ENCODE results near the gene NCK1.
"Not testable (repeated sequence)": the region's sequence is repeated elsewhere in the genome, so short reads cannot be mapped to it uniquely, and the experiment has no call there.

NCK1 gene

DNA sequence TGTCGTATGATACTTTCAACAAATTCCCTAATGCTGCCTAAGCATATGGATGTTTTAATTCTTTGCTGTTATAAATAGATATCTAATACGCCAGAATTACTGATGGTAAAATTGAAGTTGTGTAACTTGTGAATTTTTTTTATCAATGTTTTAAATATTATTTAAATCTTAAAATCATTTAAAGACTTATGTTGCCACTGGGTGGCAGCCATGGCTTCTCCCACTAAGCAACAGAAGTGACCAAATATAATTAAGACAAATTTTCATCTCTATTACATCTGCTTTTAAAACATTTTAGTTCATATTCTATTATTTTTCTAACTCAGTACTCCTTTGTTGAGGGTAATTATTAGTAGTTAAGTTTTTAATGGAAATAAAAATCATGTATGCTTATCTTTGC, 87.7 kb downstream of the NCK1 start:
- no peak for DNase-seq

DNA sequence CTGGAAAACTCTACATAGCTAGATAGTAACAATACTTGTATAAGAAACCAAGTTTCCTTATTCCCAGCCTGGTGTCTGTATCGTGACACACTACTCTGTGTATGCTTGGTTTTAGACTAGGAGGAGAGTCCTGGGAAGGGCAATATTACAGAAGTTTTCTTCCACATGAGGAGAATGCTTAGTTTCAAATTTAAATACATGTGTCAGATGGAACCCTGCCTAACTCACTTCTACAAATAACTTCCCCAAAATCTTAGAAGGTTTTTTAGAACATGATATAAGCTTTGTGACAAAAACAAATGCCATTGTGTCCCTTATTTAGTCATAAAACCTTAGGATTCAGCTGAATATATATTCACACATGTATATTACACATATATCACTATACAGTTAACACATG, 88.6 kb downstream of the NCK1 start:
- no peak for DNase-seq

DNA sequence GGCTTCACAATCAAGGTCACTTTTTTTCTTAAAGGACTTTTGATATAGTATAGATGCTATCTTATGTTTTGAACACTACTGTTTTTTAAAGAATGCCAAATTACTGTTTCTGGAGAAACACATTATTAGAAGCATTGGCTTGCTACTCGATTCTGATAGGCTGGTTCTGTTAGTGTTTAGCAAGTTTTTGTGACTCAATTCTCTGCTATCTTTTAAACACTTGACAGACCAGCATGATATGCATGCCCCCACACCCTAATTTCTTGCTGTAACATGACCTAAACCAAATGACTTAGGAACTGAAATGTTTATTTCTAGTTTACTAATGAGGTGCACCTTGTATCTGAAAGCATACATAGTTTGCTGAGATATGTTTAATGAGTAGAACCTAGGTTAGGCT, 90.3 kb downstream of the NCK1 start:
- DNase-seq, result no peak

DNA sequence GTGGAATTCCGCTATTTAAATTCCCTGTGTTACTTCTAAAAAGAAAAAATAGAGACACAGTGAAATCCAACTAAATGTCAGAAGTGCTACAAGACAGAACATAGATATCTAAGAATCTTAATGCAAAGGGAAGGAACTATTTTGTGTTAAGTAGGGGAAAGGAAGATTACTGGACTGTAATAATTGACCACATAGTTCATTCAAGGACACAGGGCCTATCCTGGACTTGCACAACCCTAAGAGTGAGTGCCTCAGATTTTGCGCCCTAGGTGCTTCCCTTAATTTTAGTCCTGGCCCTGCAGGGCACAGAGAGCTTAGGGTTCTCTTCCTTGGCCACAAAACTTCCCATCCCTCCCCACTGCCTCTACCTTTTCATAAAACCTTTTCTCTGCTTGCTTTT, 92.2 kb downstream of the NCK1 start:
- no peak for DNase-seq

DNA sequence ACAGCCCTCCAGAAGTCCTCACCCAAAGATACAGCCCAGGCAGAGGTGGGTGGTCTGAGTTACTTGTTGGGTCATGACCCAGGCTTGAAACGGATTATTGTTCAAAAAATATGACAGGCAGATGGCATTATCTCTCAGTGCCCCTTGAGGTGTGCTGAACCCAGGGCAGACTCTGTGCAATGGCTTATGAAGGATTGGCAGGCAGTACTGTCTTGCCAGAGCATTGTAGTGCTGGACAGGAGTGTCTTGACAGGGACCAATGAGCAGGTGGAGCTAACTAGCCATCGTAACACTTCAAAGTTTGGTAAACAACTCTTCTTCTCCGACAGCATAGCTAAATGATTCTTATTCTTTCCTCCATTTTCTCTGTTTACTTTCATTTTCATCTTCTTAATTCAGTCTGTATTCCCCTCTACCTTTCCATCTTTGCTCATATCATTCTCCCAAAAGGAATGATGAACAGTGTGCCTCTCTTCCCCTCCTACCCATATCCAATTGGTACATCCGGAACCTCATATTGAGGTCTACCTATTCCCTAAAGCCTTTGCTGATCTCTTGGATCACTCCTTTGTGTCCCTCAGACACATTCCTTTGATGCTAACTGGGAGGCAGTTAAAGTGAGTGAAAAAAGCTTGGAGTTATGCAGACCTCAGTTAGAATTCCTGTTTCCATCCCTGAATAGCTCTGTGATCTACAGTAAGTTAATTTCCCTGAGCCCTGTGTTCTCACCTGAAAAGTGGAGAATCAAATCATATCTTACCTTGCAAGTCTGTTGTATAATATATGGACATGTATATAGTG, 93.2 kb downstream of the NCK1 start:
- no peak for DNase-seq

DNA sequence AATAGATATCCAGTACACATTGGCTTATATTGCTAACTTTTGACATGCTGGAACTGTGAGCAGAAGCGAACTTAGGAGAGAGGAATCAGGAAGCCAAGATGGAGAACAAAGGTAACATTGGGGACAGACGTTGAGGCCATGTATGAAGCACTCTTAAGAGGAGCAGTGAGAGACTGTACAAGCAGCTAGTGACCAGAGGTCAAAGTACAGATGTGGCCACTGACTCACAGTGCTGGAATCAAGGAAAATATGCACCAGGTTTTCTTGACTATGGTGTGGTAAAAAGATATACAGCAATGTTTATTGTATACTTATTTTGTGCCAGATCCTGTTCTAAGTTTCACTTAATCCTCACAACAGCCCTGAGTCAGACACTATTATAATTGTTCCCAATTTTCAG, 93.8 kb downstream of the NCK1 start:
- no peak for DNase-seq

DNA sequence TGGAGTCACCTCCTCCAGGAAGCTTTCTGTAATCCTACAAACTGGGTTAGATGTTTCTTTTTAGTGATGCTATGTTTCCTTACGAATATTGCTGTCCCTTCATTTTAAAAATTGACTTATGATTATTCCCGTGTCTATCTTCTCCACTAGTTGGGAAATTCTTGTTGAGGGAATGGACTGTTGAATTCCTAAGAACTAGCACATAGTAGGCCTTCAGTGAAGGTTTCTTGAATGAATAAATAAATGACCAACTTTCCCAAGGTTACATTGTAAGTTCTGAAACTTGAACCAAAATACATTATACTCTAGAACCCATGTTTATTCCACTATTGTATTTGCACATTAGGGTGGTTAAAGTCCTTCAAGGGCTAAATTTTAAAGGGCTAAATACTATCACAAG, 95.0 kb downstream of the NCK1 start:
- DNase-seq, result no peak

DNA sequence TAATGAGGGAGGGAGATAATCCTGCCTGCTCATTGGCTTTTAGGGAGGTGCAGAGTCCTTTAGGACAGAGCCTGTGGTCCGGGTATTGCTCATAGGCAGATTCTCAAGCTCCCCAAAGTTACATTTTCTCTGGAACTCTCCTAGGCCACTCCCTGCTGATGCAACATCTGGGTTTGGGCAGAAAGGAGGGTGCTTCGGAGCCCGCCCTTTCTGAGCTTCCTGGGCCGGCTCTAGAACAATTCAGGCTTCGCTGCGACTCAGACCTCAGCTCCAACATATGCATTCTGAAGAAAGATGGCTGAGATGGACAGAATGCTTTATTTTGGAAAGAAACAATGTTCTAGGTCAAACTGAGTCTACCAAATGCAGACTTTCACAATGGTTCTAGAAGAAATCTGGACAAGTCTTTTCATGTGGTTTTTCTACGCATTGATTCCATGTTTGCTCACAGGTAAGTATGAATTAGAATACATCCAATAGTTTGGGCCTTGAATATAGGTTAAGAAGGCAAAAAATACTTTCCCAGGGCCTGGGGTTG, 95.8 kb downstream of the NCK1 start, which contains the start of gene IL20RB:
IL20RB (plus strand) TSS at position 233 of the 538 bp plus-strand sequence; CDS start at position 364, 131 bp downstream.
- DNase-seq, result no peak

DNA sequence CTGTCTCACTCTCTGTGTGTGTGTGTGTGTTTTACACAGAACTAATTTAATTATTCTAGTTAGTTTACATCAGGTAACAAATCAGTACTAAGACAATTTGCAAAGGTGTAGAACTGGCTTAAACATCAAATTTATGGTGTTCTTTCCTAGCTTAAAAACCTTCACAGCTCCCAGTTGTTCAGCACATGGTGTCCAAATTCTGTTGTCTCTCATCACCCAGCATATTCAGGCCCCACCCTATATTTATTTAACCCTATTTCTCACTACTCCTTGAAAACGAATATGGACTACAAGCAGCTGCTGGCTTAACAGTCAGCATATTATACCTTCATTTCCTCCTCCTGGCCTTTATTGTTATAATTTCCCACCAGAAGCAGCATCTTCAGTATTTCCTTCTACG, 96.9 kb downstream of the NCK1 start:
- DNase-seq, result no peak

DNA sequence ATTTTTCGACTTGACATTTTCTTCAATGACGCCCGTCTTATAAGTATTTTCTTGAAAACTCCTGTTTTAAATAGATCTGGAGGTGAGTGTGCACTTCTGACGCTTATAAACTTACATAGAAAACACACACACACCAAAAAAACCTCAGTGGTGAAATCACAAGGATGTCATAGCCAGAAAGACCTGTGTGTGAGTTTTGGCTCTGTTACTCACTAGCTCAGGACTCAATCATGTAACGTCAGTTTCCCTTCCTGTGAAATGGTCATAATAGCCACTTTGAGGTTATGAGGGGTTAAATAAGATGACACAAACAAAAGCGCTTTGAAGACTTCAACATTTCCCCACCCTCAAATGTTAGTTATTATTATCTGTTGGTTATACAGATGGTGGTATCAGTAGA, 97.6 kb downstream of the NCK1 start:
- no peak for DNase-seq

DNA sequence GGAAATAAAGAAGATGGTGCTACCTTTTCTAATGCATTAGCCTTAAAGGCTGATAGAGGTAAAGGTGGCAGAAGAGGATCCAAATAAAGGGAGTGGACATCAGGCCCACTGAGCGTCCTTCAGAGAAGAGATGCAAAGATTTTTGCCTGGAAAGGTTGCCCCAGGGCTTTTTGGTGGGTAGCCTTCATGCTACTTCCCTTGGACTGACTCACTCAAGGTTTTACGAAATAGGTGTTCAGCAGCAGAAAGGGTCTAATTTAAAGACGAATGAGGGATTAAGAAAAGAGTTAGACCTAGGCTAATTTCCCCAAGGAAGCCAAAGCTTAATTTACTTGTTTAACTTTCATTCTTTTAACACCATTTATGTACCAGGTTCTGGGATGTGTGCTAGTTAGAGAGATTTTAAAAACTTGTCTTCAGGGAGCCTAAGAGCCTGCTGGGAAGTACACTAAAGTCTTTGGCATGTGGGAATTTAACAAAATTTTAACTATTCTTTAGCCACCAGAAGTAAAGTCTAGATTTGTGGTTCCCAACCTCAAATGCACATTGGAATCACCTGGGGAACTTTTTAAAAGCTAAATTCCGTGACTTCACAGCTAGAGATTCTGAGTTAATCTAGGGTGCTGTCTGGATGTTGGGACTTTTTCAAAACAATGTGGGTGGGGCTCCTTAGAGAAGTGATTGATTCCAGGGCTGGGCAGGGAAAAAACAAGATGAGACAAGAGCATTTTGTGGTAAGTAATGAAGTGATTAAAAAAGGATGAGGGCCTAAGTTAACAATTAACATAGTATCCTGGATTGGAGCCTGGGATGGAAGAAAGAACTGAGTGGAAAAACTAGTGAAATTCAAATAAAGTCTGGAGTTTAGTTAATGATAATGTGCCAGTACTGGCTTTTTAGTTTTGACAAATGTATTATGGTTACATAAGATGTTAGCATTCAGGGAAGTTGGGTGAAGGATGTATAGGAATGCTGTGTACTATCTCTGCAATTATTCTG, 99.1 kb downstream of the NCK1 start:
- DNase-seq, result no peak

DNA sequence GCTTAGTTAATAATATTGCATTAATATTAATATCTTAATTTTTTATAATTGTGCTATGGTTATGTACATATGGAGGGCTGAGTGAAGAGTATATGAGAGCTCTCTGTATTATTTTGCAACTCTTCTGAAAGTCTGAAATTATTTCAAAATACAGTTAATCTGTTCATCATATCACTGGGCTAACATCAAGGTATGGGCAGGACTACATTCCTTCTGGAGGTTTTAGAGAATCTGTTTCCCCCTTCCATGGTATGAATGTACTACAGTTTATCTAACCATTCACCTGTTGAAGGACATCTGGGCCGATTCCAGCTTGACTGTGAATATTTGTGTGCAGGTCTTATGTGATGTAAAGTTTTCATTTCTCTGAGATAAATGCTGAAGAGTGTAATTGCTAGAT, 100.9 kb downstream of the NCK1 start:
- no peak for DNase-seq

DNA sequence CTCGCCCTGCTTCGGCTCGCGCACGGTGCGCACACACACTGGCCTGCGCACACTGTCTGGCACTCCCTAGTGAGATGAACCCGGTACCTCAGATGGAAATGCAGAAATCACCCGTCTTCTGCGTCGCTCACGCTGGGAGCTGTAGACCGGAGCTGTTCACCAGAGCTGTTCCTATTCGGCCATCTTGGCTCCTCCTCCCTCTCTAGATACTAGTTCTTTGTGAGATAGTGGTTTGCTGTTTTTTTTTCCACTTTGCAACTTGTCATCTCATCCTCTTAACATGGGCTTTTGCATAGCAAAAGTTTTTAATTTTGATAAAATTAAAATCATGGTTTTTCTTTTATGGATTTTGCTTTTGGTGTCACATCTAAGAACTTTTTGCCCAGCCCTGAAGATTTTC, 107.5 kb downstream of the NCK1 start:
- not testable (repeated sequence) for DNase-seq

DNA sequence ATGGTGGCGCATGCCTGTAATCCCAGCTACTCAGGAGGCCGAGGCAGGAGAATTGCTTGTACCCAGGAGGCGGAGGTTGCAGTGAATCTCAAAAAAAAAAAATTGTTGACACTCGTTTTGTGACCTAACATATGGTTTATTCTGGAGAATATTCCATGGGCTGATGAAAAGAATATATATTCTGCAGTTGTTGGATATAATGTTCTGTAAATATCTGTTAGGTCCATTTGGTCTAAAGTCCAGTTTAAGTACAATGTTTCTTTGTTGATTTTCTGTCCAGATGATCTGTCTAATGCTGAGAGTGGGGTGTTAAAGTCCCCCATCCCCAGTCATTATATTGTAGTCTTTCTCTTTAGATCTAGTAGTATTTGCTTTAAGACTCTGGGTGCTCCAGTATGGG, 111.3 kb downstream of the NCK1 start:
- no peak for DNase-seq

DNA sequence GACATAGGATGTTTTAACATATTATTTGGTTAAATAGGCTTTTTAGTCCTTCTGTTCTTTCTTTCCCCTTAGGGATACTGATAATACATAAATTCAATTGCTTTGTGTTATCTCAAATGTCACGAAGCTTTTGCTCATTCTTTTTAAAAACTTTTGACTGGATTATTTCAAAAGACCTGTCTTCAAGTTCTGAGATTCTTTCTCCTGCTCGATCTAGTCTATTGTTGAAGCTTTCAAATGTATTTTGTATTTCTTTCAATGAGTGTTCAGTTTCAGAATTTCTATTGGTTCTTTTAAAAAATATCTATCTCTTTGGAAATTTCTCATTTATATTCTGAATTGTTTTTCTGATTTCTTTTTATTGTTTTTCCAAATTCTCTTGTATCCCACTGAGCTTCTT, 112.7 kb downstream of the NCK1 start:
- DNase-seq, result no peak

DNA sequence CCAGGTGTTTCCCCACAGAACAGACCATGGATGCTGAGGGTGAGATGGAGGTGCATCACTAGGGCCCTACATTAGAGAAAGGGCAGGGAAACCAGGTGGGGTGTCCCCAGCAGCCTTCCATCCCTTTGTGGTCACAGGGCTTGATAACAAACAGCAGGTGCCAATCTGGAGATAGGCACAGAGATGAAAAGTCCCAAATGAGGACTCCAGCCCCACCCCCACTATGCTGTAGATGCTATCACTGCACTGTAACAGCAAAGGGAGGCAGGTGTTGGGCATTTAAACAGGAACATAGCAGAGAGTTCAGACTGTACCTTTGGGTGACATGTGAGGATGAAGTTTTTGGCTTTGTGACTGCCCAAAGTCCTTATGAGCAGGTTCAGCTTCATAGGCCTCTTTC, 117.2 kb downstream of the NCK1 start:
- DNase-seq, result no peak

DNA sequence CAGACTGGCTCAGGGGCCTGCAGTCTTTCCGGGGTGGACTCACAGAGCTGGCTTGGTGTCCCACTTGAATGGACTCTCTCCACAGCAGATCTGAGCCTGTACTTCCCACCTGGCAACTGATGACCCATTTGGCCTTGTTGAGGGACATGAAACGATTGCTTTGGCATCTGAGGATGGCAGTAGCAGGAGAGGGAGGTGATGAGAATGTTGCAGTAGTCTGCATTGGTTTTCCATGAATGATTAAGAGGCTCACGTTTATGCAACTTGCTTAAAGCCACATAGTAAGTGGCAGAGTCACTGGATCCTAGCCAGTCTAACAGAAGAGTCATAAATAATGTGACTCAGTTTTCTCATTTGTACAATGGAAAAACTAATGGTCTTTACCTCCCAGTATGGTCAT, 117.7 kb downstream of the NCK1 start:
- DNase-seq, result no peak

DNA sequence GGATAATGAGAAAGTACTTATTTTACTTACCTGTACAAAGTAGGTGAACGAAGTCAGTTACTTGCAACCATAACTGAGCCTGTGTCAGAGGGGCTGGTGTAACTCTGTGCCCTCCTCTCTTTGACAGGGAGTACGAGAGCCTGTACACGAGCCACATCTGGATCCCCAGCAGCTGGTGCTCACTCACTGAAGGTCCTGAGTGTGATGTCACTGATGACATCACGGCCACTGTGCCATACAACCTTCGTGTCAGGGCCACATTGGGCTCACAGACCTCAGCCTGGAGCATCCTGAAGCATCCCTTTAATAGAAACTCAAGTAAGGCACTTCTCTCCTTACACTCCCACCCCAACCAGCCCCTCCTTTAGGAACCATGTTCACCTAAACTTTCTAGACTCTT, 120.0 kb downstream of the NCK1 start:
- DNase-seq, result no peak

DNA sequence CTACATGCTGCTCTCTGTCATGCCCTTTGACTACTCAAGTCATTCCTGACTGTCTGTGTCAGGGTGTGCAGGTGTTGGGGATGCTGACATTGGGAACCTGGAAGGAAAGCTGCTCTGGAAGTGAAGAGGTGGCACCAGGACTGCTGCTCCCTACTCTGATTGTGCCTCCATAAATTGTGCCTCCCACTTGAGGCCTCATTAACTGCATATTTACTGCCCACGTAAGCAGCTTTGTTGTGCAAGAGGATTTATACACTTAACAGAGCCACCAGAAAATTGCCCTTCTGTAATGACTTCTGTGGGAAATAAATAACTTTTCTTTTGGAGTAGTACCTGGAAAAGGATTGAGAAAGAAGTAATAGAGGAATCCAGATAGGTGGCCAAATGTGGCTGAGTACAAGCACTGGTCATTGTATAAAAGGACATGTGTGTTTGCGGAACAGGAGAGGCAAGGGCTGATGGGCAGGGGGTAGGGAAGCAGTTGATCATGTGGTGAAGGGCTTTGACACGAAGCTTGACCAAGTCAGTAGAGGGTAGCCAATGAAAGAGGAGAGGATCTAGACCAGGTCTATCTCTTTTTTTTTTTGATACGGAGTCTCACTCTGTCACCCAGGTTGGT, 120.6 kb downstream of the NCK1 start:
- DNase-seq, result no peak

DNA sequence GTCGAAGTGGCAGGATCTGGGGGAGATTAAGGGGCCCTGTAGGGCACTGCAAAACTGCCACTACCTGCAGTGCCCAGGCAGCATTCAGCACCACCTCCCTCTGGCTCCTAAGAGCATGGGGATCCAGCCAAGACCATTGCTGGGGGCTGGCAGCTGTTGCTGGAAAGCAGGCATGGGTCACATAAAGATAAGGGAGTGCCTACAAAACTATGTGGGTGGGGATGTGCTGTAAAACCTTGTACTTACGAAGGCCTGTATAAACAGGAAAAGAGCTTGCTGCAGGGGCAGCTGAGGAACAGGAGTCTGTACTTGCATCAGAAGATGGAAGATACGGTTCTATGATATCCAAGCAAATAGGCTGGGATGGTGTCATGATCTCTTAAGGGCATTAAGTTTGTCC, 122.8 kb downstream of the NCK1 start:
- DNase-seq, result no peak

DNA sequence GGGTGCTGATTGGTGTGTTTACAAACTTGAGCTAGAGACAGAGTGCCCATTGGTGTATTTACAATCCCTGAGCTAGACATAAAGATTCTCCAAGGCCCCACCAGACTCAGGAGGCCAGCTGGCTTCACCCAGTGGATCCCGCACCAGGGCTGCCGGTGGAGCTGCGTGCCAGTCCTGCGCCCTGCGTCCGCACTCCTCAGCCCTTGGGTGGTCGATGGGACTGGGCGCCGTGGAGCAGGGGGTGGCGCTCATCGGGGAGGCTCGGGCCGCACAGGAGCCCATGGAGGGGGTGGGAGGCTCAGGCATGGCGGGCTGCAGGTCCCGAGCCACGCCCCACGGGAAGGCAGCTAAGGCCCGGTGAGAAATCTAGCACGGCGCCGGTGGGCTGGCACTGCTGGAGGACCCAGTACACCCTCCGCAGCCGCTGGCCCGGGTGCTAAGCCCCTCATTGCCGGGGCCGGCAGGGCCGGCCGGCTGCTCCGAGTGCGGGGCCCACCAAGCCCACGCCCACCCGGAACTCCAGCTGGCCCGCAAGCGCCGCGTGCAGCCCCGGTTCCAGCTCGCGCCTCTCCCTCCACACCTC, 125.5 kb downstream of the NCK1 start:
- not testable (repeated sequence) for DNase-seq

DNA sequence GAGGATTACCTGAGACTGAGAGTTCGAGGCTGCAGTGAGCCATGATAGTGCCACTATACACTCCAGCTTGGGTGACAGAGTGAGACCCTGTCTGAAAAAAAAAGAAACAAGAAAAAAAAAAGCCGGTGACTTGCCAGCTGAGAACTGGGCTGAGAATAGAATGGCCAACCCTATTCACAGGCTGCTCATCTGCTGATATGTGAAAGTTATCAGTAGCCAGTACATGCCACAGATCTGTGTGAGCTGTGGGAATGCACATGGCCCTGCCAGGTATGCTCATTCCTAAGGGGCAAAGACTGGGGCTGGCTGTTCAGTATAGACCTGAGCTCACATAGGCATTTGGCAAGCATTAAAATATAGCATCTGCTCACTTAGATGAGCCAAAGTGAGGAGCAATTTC, 126.6 kb downstream of the NCK1 start:
- no peak for DNase-seq

Measured in NCI-H1105 (cell line).